Loucy (cell line): ENCODE results near the gene WNK2.
"Not testable (repeated sequence)": the region's sequence is repeated elsewhere in the genome, so short reads cannot be mapped to it uniquely, and the experiment has no call there.

ENCODE experiments used
- EZH2phosphoT487 ChIP-seq: fragments of 200-600 bp; IDR thresholded peaks from 2 replicates; pipeline ENCODE4 v1.6.1; 2018; ENCODE audit warnings: antibody characterized with exemption, mild to moderate bottlenecking, moderate library complexity, borderline replicate concordance
- TF ChIP-seq, protein P1 (sequence below): fragments of 200-600 bp; sonication (generic); conservative IDR thresholded peaks from 2 replicates; pipeline ENCODE4 v1.5.1; 2014; ENCODE audit warnings: mild to moderate bottlenecking, antibody characterized with exemption, low read length

DNA sequence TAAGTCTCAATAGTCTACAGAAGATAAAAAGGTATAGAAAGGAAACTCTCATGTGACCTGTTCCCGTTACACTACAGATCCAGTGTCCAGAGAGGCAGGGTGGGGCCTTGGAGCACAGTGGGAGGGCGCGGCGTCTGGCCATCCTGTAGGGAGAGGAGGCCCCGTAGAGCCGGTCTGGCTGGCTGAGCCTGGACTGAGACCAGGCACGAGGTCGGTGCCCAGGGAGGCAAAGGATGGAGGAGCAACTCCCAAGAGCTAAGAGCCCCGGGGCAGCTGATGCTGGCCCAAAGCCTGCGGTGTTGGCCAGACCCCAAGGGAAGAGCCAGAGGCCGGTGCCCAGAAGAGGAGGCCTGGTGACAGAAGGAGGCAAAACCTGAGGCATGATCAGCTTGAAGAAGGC, 158.5 kb downstream of the WNK2 start:
- TF ChIP-seq, protein P1, sequence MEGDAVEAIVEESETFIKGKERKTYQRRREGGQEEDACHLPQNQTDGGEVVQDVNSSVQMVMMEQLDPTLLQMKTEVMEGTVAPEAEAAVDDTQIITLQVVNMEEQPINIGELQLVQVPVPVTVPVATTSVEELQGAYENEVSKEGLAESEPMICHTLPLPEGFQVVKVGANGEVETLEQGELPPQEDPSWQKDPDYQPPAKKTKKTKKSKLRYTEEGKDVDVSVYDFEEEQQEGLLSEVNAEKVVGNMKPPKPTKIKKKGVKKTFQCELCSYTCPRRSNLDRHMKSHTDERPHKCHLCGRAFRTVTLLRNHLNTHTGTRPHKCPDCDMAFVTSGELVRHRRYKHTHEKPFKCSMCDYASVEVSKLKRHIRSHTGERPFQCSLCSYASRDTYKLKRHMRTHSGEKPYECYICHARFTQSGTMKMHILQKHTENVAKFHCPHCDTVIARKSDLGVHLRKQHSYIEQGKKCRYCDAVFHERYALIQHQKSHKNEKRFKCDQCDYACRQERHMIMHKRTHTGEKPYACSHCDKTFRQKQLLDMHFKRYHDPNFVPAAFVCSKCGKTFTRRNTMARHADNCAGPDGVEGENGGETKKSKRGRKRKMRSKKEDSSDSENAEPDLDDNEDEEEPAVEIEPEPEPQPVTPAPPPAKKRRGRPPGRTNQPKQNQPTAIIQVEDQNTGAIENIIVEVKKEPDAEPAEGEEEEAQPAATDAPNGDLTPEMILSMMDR, result not testable (repeated sequence)
- TF ChIP-seq EZH2phosphoT487, result not testable (repeated sequence)
